Suprapubic skin (tissue), 3 donors: Measurements from ENCODE around the gene TIAM1.
"Not testable (repeated sequence)": the region's sequence is repeated elsewhere in the genome, so short reads cannot be mapped to it uniquely, and the experiment has no call there.

ENCODE experiments used
- CTCF ChIP-seq, 2 donors: fragments of 200-600 bp in 1 of 2; fragments of 450-650 bp in 1 of 2; sonication (generic) in 1 of 2; IDR thresholded peaks; one replicate each; pipeline ENCODE4 v1.5.1; 2016 to 2019; ENCODE audit warnings: antibody characterized with exemption in 2 of 2, mild to moderate bottlenecking in 1 of 2, moderate library complexity in 1 of 2
- POLR2A ChIP-seq, 2 donors: fragments of 450-650 bp; IDR thresholded peaks; one replicate each; pipeline ENCODE4 v1.6.1; 2017; ENCODE audit warnings: antibody characterized with exemption in 2 of 2, mild to moderate bottlenecking in 2 of 2, moderate library complexity in 2 of 2

GRCh38 chr21:31228723-31229122, 115.3 kb downstream of the TIAM1 start:
- TF ChIP-seq POLR2A, CTCF (IDR thresholded peaks at IDR 0.05): not testable (repeated sequence)
